Loucy (cell line): Measurements from ENCODE around the gene TNNC2.

Experiments used
- H2AFZ ChIP-seq: fragments of 200-600 bp; sonication (generic); 2 replicates; pipeline ENCODE4 v1.6.0; 2016; ENCODE audit warnings: antibody characterized with exemption, mild to moderate bottlenecking, low read length, moderate library complexity
- H3F3A ChIP-seq: fragments of 200-600 bp; 2 replicates; pipeline ENCODE4 v1.6.0; 2016; ENCODE audit warnings: antibody characterized with exemption, low read depth, mild to moderate bottlenecking
- H3K27me3 ChIP-seq: fragments of 200-600 bp; sonication (generic); 2 replicates; pipeline ENCODE4 v1.6.1; 2014; ENCODE audit warnings: low read length, mild to moderate bottlenecking; ENCODE audit not compliant: insufficient read depth, poor library complexity, severe bottlenecking
- H3K36me3 ChIP-seq: fragments of 200-600 bp; sonication (generic); 2 replicates; pipeline ENCODE4 v1.6.1; 2016; ENCODE audit warnings: low read length; ENCODE audit not compliant: insufficient read depth
- H3K4me1 ChIP-seq: fragments of 200-600 bp; sonication (generic); 2 replicates; pipeline ENCODE4 v1.5.1; 2014; ENCODE audit warnings: low read length, mild to moderate bottlenecking; ENCODE audit not compliant: insufficient read depth, poor library complexity, severe bottlenecking
- H3K4me2 ChIP-seq: fragments of 200-600 bp; sonication (generic); 2 replicates; pipeline ENCODE4 v1.6.0; 2014; ENCODE audit warnings: antibody characterized with exemption, low read length, low read depth, mild to moderate bottlenecking; ENCODE audit not compliant: poor library complexity, severe bottlenecking
- H3K4me3 ChIP-seq: fragments of 200-600 bp; sonication (generic); 2 replicates; pipeline ENCODE4 v1.5.1; 2014; ENCODE audit warnings: low read length, mild to moderate bottlenecking, mixed read lengths; ENCODE audit not compliant: poor library complexity, severe bottlenecking
- H3K79me2 ChIP-seq: fragments of 200-600 bp; sonication (generic); 2 replicates; pipeline ENCODE4 v1.6.1; 2014; ENCODE audit warnings: low read length; ENCODE audit not compliant: insufficient read depth
- H3K9ac ChIP-seq: fragments of 200-600 bp; sonication (generic); 2 replicates; pipeline ENCODE4 v1.6.0; 2014; ENCODE audit warnings: mild to moderate bottlenecking, low read depth, low read length, moderate library complexity; ENCODE audit not compliant: poor library complexity, severe bottlenecking
- H3K9me2 ChIP-seq: fragments of 200-600 bp; sonication (generic); replicated peaks from 2 replicates; pipeline ENCODE4 v1.6.1; 2016; ENCODE audit warnings: low read depth, low read length, mixed read lengths
- H3K9me3 ChIP-seq: fragments of 200-600 bp; sonication (generic); 2 replicates; pipeline ENCODE4 v1.6.1; 2014; ENCODE audit warnings: mild to moderate bottlenecking, antibody characterized with exemption, low read length, low read depth; ENCODE audit not compliant: insufficient read depth
- H4K20me1 ChIP-seq: fragments of 200-600 bp; sonication (generic); 2 replicates; pipeline ENCODE4 v1.6.0; 2014; ENCODE audit warnings: antibody characterized with exemption, low read length, mild to moderate bottlenecking; ENCODE audit not compliant: insufficient read depth, poor library complexity, severe bottlenecking
- EZH2phosphoT487 ChIP-seq: fragments of 200-600 bp; IDR thresholded peaks from 2 replicates; pipeline ENCODE4 v1.6.1; 2018; ENCODE audit warnings: antibody characterized with exemption, mild to moderate bottlenecking, moderate library complexity, borderline replicate concordance
- TF ChIP-seq, protein P1 (sequence below): fragments of 200-600 bp; sonication (generic); conservative IDR thresholded peaks from 2 replicates; pipeline ENCODE4 v1.5.1; 2014; ENCODE audit warnings: mild to moderate bottlenecking, antibody characterized with exemption, low read length

TNNC2 gene

DNA sequence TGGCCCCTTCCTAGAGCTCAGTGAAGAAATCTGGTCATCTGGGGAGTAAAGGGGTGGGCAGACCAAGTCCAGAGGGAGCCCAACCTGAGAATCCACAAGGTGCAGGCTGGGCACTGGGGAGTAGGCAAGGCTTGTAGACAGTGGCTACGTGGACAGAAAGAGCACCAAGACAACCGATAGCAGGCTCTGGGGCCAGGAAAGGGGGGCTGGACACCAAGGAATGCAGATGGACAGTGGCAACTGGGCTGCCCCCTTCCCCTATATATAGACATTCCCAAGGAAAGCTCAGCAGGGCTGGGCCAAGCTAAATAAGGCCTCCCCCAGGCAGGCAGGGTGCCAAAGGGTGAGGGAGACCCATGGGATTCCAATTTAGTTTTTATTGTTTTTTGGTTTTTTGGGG lies 1.5 kb upstream of the TNNC2 start:
- Histone ChIP-seq H3K9ac (no peak overlapping the region), H4K20me1 (no peaks in the 10 kb centered on the region), H3K4me2 (no peak overlapping the region), H3F3A (no peaks in the 10 kb centered on the region), H2AFZ (no peak overlapping the region), H3K9me2 (no peaks in the 10 kb centered on the region), H3K79me2 (no peaks in the 10 kb centered on the region), H3K4me1 (peaks cover 8% of the 10 kb centered on the region), H3K36me3 (no peaks in the 10 kb centered on the region), H3K9me3 (no peaks in the 10 kb centered on the region), H3K27me3 (no peaks in the 10 kb centered on the region), H3K4me3 (no peak overlapping the region)
- no peak for TF ChIP-seq EZH2phosphoT487
- TF ChIP-seq, protein P1, sequence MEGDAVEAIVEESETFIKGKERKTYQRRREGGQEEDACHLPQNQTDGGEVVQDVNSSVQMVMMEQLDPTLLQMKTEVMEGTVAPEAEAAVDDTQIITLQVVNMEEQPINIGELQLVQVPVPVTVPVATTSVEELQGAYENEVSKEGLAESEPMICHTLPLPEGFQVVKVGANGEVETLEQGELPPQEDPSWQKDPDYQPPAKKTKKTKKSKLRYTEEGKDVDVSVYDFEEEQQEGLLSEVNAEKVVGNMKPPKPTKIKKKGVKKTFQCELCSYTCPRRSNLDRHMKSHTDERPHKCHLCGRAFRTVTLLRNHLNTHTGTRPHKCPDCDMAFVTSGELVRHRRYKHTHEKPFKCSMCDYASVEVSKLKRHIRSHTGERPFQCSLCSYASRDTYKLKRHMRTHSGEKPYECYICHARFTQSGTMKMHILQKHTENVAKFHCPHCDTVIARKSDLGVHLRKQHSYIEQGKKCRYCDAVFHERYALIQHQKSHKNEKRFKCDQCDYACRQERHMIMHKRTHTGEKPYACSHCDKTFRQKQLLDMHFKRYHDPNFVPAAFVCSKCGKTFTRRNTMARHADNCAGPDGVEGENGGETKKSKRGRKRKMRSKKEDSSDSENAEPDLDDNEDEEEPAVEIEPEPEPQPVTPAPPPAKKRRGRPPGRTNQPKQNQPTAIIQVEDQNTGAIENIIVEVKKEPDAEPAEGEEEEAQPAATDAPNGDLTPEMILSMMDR = no peak

DNA sequence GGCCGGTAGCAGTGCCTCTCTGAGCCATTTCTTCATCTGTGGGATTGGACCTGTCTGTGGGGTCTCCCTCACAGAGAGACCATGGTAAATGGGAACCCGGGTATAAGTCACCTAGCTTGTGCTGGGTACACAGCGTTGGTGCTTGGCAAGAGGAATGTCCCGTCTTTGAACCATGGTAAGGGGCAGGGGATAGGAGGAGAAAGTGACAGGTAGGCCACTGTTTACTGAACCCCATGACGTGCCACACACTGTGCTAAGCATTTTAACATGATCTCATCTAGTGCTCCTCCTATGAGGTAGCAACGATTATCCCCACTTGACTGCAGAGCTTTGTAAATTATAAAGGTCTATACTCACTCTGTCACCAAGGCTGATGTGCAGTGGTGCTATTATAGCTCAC lies 600 bp upstream of the TNNC2 start:
- H3K9me2 ChIP-seq = no peaks in the 10 kb centered on the region
- no peaks in the 10 kb centered on the region for H4K20me1 ChIP-seq
- no peaks in the 10 kb centered on the region for H3K36me3 ChIP-seq
- H3K4me2 ChIP-seq = no peak overlapping the region
- no peak overlapping the region for H3K4me3 ChIP-seq
- H3K9ac ChIP-seq = no peak overlapping the region
- H2AFZ ChIP-seq = no peak overlapping the region
- no peak for TF ChIP-seq EZH2phosphoT487
- TF ChIP-seq, protein P1 = no peak
- no peaks in the 10 kb centered on the region for H3K27me3 ChIP-seq
- peaks cover 2% of the 10 kb centered on the region for H3K4me1 ChIP-seq
- H3K79me2 ChIP-seq = no peaks in the 10 kb centered on the region
- no peaks in the 10 kb centered on the region for H3F3A ChIP-seq
- no peaks in the 10 kb centered on the region for H3K9me3 ChIP-seq

DNA sequence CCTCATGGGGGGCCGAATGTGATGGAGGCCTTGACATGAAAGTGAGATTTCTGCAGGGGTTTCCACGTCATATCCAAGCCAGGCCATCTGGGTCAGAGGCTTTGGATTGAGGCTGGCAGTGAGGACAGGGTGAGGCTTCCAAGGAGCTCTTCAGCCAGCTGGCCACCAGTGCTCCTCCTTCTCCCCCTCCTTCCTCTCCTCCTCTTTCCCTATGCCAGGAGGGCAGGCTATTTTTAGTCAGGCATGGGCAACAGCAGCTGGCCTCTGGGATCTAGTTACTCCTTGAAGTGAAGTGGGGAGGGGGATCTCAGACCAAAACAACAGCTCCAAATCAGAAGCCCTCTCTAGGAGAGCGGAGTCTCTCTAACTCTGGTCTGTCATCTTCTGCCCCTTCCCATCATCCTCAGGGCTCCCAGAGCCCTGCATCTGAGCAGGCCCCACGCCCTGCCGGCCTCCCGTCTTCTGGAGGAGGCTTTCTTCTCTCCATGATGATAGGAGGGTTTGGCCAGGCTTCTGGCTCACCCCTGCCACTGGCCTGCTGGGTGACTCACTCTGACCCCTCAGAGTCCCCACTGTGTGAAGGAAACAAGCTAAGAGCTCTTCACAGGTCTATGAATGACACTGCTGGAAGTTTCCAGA lies 612 bp downstream of the TNNC2 start:
- Histone ChIP-seq H3K9me2 (no peaks in the 10 kb centered on the region), H2AFZ (no peak overlapping the region), H3K9ac (no peak overlapping the region), H3K4me1 (no peaks in the 10 kb centered on the region), H3K4me2 (no peak overlapping the region), H3K27me3 (no peaks in the 10 kb centered on the region), H4K20me1 (no peaks in the 10 kb centered on the region), H3K9me3 (no peaks in the 10 kb centered on the region), H3K79me2 (no peaks in the 10 kb centered on the region), H3K4me3 (no peak overlapping the region), H3F3A (no peaks in the 10 kb centered on the region), H3K36me3 (no peaks in the 10 kb centered on the region)
- TF ChIP-seq, protein P1 = no peak
- no peak for TF ChIP-seq EZH2phosphoT487
